Osteoblast (primary cell): Measurements from ENCODE around the gene PWP1. TPM values are rescaled to one million over a fixed set of nuclear protein-coding genes. Genes with fewer than 3 reads are reported as not detected.
A peak's percentile ranks its signal among the peaks of the same experiment; 100 is the strongest.

Source experiments
- DNase-seq: peaks from one replicate; pipeline ENCODE4 v3.0.0; 2011; ENCODE audit warnings: low spot score, mixed read lengths; ENCODE audit not compliant: insufficient read length; ENCODE audit errors: missing footprints
- H2AFZ ChIP-seq: 2 replicates; pipeline ENCODE4 v1.6.0; 2011; ENCODE audit warnings: mild to moderate bottlenecking, low read length
- H3K27ac ChIP-seq: 2 replicates; pipeline ENCODE4 v1.5.1; 2011; ENCODE audit warnings: mild to moderate bottlenecking, low read depth, low read length, moderate library complexity
- H3K27me3 ChIP-seq: 2 replicates; pipeline ENCODE4 v1.6.0; 2012; ENCODE audit warnings: mild to moderate bottlenecking, control low read depth, inconsistent platforms, low read length, moderate library complexity; ENCODE audit not compliant: insufficient read depth
- H3K36me3 ChIP-seq: 2 replicates; pipeline ENCODE4 v1.5.1; 2011; ENCODE audit warnings: mild to moderate bottlenecking, low read length, control low read depth, moderate library complexity; ENCODE audit not compliant: insufficient read depth
- H3K4me1 ChIP-seq: 2 replicates; pipeline ENCODE4 v1.5.1; 2011; ENCODE audit warnings: mild to moderate bottlenecking, low read length, control low read depth, moderate library complexity; ENCODE audit not compliant: insufficient read depth
- H3K4me2 ChIP-seq: 2 replicates; pipeline ENCODE4 v1.6.0; 2011; ENCODE audit warnings: mild to moderate bottlenecking, low read length; ENCODE audit not compliant: insufficient read depth
- H3K4me3 ChIP-seq: fragments of 200-600 bp; sonication (generic); 3 replicates; pipeline ENCODE4 v1.5.1; 2012; ENCODE audit warnings: mild to moderate bottlenecking, low read length, inconsistent platforms; ENCODE audit not compliant: insufficient read depth
- H3K79me2 ChIP-seq: 2 replicates; pipeline ENCODE4 v1.6.0; 2012; ENCODE audit warnings: mild to moderate bottlenecking, low read length, control low read depth, inconsistent platforms; ENCODE audit not compliant: insufficient read depth
- H3K9me3 ChIP-seq: 2 replicates; pipeline ENCODE4 v1.5.1; 2011; ENCODE audit warnings: low read depth, low read length, control low read depth
- H4K20me1 ChIP-seq: 2 replicates; pipeline ENCODE4 v1.6.0; 2012; ENCODE audit warnings: mild to moderate bottlenecking, low read length, control low read depth; ENCODE audit not compliant: insufficient read depth
- CTCF ChIP-seq: IDR thresholded peaks from 2 replicates; pipeline ENCODE4 v1.5.1; 2011; ENCODE audit warnings: mild to moderate bottlenecking, low read depth, low read length, moderate library complexity; ENCODE audit errors: extremely low read depth
- total RNA-seq: library from RNA; depleted of rRNA; stranded (reverse); fragments of >200 nt; gene quantifications from 2 replicates; pipeline ENCODE4 v1.2.3, GENCODE V29; 2012

Gene PWP1
- total RNA-seq, 1 donor, result 72.0 TPM

GRCh38 chr12:107759410-107759809 lies 73.8 kb downstream of the PWP1 start:
- Histone ChIP-seq H3K4me3 (peak overlapping the region; percentile 89), H3K79me2 (peaks cover 58% of the 10 kb centered on the region), H3K4me1 (peaks cover 27% of the 10 kb centered on the region), H4K20me1 (peaks cover 4% of the 10 kb centered on the region), H3K27me3 (no peaks in the 10 kb centered on the region), H3K4me2 (peak overlapping the region; percentile 100), H3K27ac (peak overlapping the region; percentile 93), H2AFZ (peak overlapping the region; percentile 20), H3K9me3 (no peaks in the 10 kb centered on the region), H3K36me3 (peaks cover 46% of the 10 kb centered on the region)
- peak; percentile 97 for DNase-seq
- TF ChIP-seq CTCF, result no peak

- no peak for TF ChIP-seq CTCF
- Histone ChIP-seq H3K4me3 (peak overlapping the region; percentile 89), H4K20me1 (peaks cover 4% of the 10 kb centered on the region), H3K36me3 (peaks cover 37% of the 10 kb centered on the region), H3K9me3 (no peaks in the 10 kb centered on the region), H3K4me2 (peak overlapping the region; percentile 100), H3K4me1 (peaks cover 27% of the 10 kb centered on the region), H3K27ac (peak overlapping the region; percentile 93), H3K27me3 (no peaks in the 10 kb centered on the region), H3K79me2 (peaks cover 51% of the 10 kb centered on the region), H2AFZ (peak overlapping the region; percentile 73)
- DNase-seq, result peak; percentile 73
These were observed 74.7 kb downstream of the PWP1 start for GRCh38 chr12:107760207-107760808.

- peak within 1 kb of the TSS; percentile 100 for H3K4me2 ChIP-seq
- peak within 1 kb of the TSS; percentile 92 for H2AFZ ChIP-seq
- peaks cover 49% of the 10 kb centered on the region for H3K79me2 ChIP-seq
- H3K27me3 ChIP-seq, result no peaks in the 10 kb centered on the region
- peaks cover 27% of the 10 kb centered on the region for H3K4me1 ChIP-seq
- peaks cover 4% of the 10 kb centered on the region for H4K20me1 ChIP-seq
- H3K27ac ChIP-seq, result peak within 1 kb of the TSS; percentile 93
- H3K36me3 ChIP-seq, result peaks cover 31% of the 10 kb centered on the region
- TF ChIP-seq CTCF, result peak; percentile 20
- H3K4me3 ChIP-seq, result peak within 1 kb of the TSS; percentile 89
- H3K9me3 ChIP-seq, result no peaks in the 10 kb centered on the region
- DNase-seq, result peak; percentile 100
These were observed 75.4 kb downstream of the PWP1 start, which contains the start of gene PRDM4 for GRCh38 chr12:107760809-107761501. Gene PRDM4 (minus strand): TSS chr12:107761137. CDS start chr12:107760515, 622 bp downstream.

- Histone ChIP-seq H3K79me2 (peaks cover 44% of the 10 kb centered on the region), H3K27me3 (no peaks in the 10 kb centered on the region), H3K36me3 (peaks cover 25% of the 10 kb centered on the region), H3K27ac (peak overlapping the region; percentile 6), H3K9me3 (no peaks in the 10 kb centered on the region), H4K20me1 (peaks cover 4% of the 10 kb centered on the region), H3K4me2 (peak overlapping the region; percentile 87), H2AFZ (peak overlapping the region; percentile 92), H3K4me1 (peaks cover 27% of the 10 kb centered on the region), H3K4me3 (peak overlapping the region; percentile 89)
- DNase-seq, result peak; percentile 75
- TF ChIP-seq CTCF, result no peak
These were observed 75.9 kb downstream of the PWP1 start for GRCh38 chr12:107761502-107761904.
